HUES6 (cell line): ENCODE measurements around the gene EPN1.

ENCODE experiments used
- H3K27ac ChIP-seq: 2 replicates; pipeline ENCODE4 v1.7.0; 2013; ENCODE audit warnings: low read depth, mild to moderate bottlenecking, low read length, inconsistent platforms
- H3K27me3 ChIP-seq: 2 replicates; pipeline ENCODE4 v1.6.1; 2013; ENCODE audit warnings: low read length; ENCODE audit not compliant: control insufficient read depth, insufficient read depth
- H3K36me3 ChIP-seq: 2 replicates; pipeline ENCODE4 v1.6.1; 2013; ENCODE audit warnings: low read length; ENCODE audit not compliant: control insufficient read depth, insufficient read depth
- H3K4me1 ChIP-seq: 2 replicates; pipeline ENCODE4 v1.6.1; 2013; ENCODE audit warnings: low read length; ENCODE audit not compliant: control insufficient read depth, insufficient read depth
- H3K4me3 ChIP-seq: 2 replicates; pipeline ENCODE4 v1.5.1; 2013; ENCODE audit warnings: low read depth, low read length
- H3K9ac ChIP-seq: one replicate; pipeline ENCODE4 v1.6.1; 2013; ENCODE audit warnings: mild to moderate bottlenecking, low read length
- H3K9me3 ChIP-seq: 2 replicates; pipeline ENCODE4 v1.6.1; 2013; ENCODE audit warnings: low read depth, low read length; ENCODE audit not compliant: control insufficient read depth, insufficient read depth

EPN1 gene

GRCh38 chr19:55697069-55697440 lies 22.0 kb downstream of the EPN1 start:
- Histone ChIP-seq H3K4me1 (no peaks in the 10 kb centered on the region), H3K36me3 (peaks cover 72% of the 10 kb centered on the region), H3K9ac (no peak overlapping the region), H3K27me3 (no peaks in the 10 kb centered on the region), H3K27ac (no peak overlapping the region), H3K9me3 (no peaks in the 10 kb centered on the region; the same call in 1 of the 2 replicates), H3K4me3 (no peak overlapping the region)

- Histone ChIP-seq H3K9ac (no peak overlapping the region), H3K4me3 (no peak overlapping the region), H3K4me1 (no peaks in the 10 kb centered on the region), H3K27ac (no peak overlapping the region), H3K36me3 (peaks cover 68% of the 10 kb centered on the region), H3K27me3 (no peaks in the 10 kb centered on the region), H3K9me3 (no peaks in the 10 kb centered on the region; the same call in 1 of the 2 replicates)
These were observed 22.7 kb downstream of the EPN1 start for GRCh38 chr19:55697698-55698097.

GRCh38 chr19:55698256-55698655 lies 23.2 kb downstream of the EPN1 start:
- H3K9me3 ChIP-seq = no peaks in the 10 kb centered on the region; the same call in 1 of the 2 replicates
- peaks cover 62% of the 10 kb centered on the region for H3K36me3 ChIP-seq
- no peaks in the 10 kb centered on the region for H3K27me3 ChIP-seq
- no peak overlapping the region for H3K4me3 ChIP-seq
- H3K9ac ChIP-seq = no peak overlapping the region
- no peak overlapping the region for H3K27ac ChIP-seq
- no peaks in the 10 kb centered on the region for H3K4me1 ChIP-seq

GRCh38 chr19:55699221-55699620 lies 24.2 kb downstream of the EPN1 start:
- Histone ChIP-seq H3K4me1 (no peaks in the 10 kb centered on the region), H3K27me3 (no peaks in the 10 kb centered on the region), H3K9me3 (no peaks in the 10 kb centered on the region; the same call in 1 of the 2 replicates), H3K9ac (no peak overlapping the region), H3K4me3 (no peak overlapping the region), H3K36me3 (peaks cover 53% of the 10 kb centered on the region), H3K27ac (no peak overlapping the region)

GRCh38 chr19:55700813-55701212 lies 25.8 kb downstream of the EPN1 start:
- Histone ChIP-seq H3K4me1 (no peaks in the 10 kb centered on the region), H3K27ac (no peak overlapping the region), H3K27me3 (no peaks in the 10 kb centered on the region), H3K9ac (no peak overlapping the region), H3K36me3 (peaks cover 46% of the 10 kb centered on the region), H3K4me3 (no peak overlapping the region), H3K9me3 (peaks cover 5% of the 10 kb centered on the region; the same call in 1 of the 2 replicates)

GRCh38 chr19:55702131-55702627 lies 27.2 kb downstream of the EPN1 start:
- Histone ChIP-seq H3K9ac (no peak overlapping the region), H3K27me3 (no peaks in the 10 kb centered on the region), H3K9me3 (peaks cover 5% of the 10 kb centered on the region; the same call in 1 of the 2 replicates), H3K4me1 (no peaks in the 10 kb centered on the region), H3K4me3 (no peak overlapping the region), H3K27ac (no peak overlapping the region), H3K36me3 (peaks cover 32% of the 10 kb centered on the region)

- peaks cover 21% of the 10 kb centered on the region for H3K36me3 ChIP-seq
These were observed 28.8 kb downstream of the EPN1 start for GRCh38 chr19:55703790-55704215.

GRCh38 chr19:55704494-55705245 lies 29.6 kb downstream of the EPN1 start:
- Histone ChIP-seq H3K36me3 (peaks cover 14% of the 10 kb centered on the region), H3K4me1 (no peaks in the 10 kb centered on the region), H3K4me3 (no peak overlapping the region), H3K27me3 (peaks cover 5% of the 10 kb centered on the region; the same call in 1 of the 2 replicates), H3K9ac (no peak overlapping the region), H3K27ac (no peak overlapping the region), H3K9me3 (peaks cover 17% of the 10 kb centered on the region; the same call in 1 of the 2 replicates)

More at GRCh38 chr19:55703790-55704215, 28.8 kb downstream of the EPN1 start:
- Histone ChIP-seq H3K27me3 (peaks cover 5% of the 10 kb centered on the region; the same call in 1 of the 2 replicates), H3K4me3 (no peak overlapping the region), H3K4me1 (no peaks in the 10 kb centered on the region), H3K9ac (no peak overlapping the region), H3K27ac (no peak overlapping the region), H3K9me3 (peaks cover 15% of the 10 kb centered on the region; the same call in 1 of the 2 replicates)

GRCh38 chr19:55705972-55706371 lies 30.9 kb downstream of the EPN1 start:
- Histone ChIP-seq H3K27me3 (peaks cover 5% of the 10 kb centered on the region; the same call in 1 of the 2 replicates), H3K4me1 (no peaks in the 10 kb centered on the region), H3K9me3 (peaks cover 23% of the 10 kb centered on the region; the same call in 1 of the 2 replicates), H3K36me3 (peaks cover 8% of the 10 kb centered on the region), H3K27ac (no peak overlapping the region), H3K4me3 (no peak overlapping the region), H3K9ac (no peak overlapping the region)

- peaks cover 52% of the 10 kb centered on the region; the same call in 1 of the 2 replicates for H3K9me3 ChIP-seq
- no peak overlapping the region for H3K27ac ChIP-seq
- H3K4me3 ChIP-seq = no peak overlapping the region
- peaks cover 12% of the 10 kb centered on the region; the same call in 1 of the 2 replicates for H3K27me3 ChIP-seq
- H3K36me3 ChIP-seq = no peaks in the 10 kb centered on the region
- no peak overlapping the region for H3K9ac ChIP-seq
- H3K4me1 ChIP-seq = no peaks in the 10 kb centered on the region
These were observed 36.7 kb downstream of the EPN1 start for GRCh38 chr19:55711719-55712118.
